Right lobe of liver (tissue), 6 donors: Measurements from ENCODE around the gene UBN2. TPM values are rescaled to one million over a fixed set of nuclear protein-coding genes. Genes with fewer than 3 reads are reported as not detected.
A peak's percentile ranks its signal among the peaks of the same experiment; 100 is the strongest.

Experiments used
- ATAC-seq, 4 donors: fragments of 200-7000 bp; cut with Tn5 transposase; one replicate each; pipeline ENCODE4 v1.9.1; 2020; ENCODE audit warnings: mild to moderate bottlenecking in 4 of 4, moderate library complexity in 4 of 4
- DNase-seq, 3 donors: peaks; one replicate each; pipeline ENCODE4 v3.0.0-alpha.2; 2020
- H3K27ac ChIP-seq, 3 donors: fragments of 200-600 bp; one replicate each; pipeline ENCODE4 v1.8.0; 2022
- H3K27me3 ChIP-seq, 2 donors: fragments of 200-600 bp; one replicate each; pipeline ENCODE4 v1.8.0; 2022
- H3K36me3 ChIP-seq, 4 donors: fragments of 200-600 bp; sonication (generic) in 1 of 4; one replicate each; pipeline versions ENCODE4 v1.5.1 to v1.8.0; 2017 to 2022; ENCODE audit warnings: control low read depth in 1 of 4
- H3K4me1 ChIP-seq, 4 donors: fragments of 200-600 bp; sonication (generic) in 1 of 4; one replicate each; pipeline versions ENCODE4 v1.5.1 to v1.8.0; 2017 to 2022; ENCODE audit warnings: control low read depth in 1 of 4
- H3K4me3 ChIP-seq, 3 donors: fragments of 200-600 bp; one replicate each; pipeline ENCODE4 v1.8.0; 2022
- H3K9me3 ChIP-seq, 4 donors: fragments of 200-600 bp; sonication (generic) in 1 of 4; one replicate each; pipeline versions ENCODE4 v1.5.1 to v1.8.0; 2017 to 2022; ENCODE audit warnings: control low read depth in 1 of 4
- CTCF ChIP-seq, 4 donors: fragments of 200-600 bp in 3 of 4; fragments of 450-650 bp in 1 of 4; IDR thresholded peaks; one replicate each; pipeline versions ENCODE4 v1.5.1 to v1.8.0; 2016 to 2022; ENCODE audit warnings: antibody characterized with exemption in 4 of 4, mild to moderate bottlenecking in 2 of 4
- POLR2A ChIP-seq: fragments of 450-650 bp; IDR thresholded peaks from one replicate; pipeline ENCODE4 v1.6.1; 2017; ENCODE audit warnings: antibody characterized with exemption, mild to moderate bottlenecking
- WGBS: methylation state at CpG from one replicate; pipeline ENCODE4 v1.1.6; 2018; ENCODE audit warnings: low coverage, low lambda C conversion rate; ENCODE audit not compliant: insufficient coverage; ENCODE audit errors: missing lambda C conversion rate; 5-methylcytosine and 5-hydroxymethylcytosine counted together
- intact Hi-C, 2 donors: fragments of 100-400 bp; cut with DNase I; formaldehyde crosslinking; loops; one replicate each; pipeline versions ENCODE4 v1.11.2 to v1.14.1; 2022
- total RNA-seq, 6 experiments: library from RNA; depleted of rRNA in 2 of 6; stranded (reverse); fragments of >200 nt in 2 of 6; fragmentation: NEBNext Ultra II Directional in 3 of 6; extraction: Animal tissue kit (Norgen Biotek cat#: 25700) in 3 of 6; gene quantifications; one replicate each; pipeline versions ENCODE4 v1.1.0 to v1.2.4, GENCODE V29; 2016 to 2023
- donor health status: DM: no; HTN: yes; CAD: no.
- donor health status: DM: no; HTN: no; CAD: no.
- donor health status: DM: no; HTN: no; CAD: no.
- donor health status: DM: no; HTN: yes; CAD: no.
- donor health status: DM: no; HTN: yes; CAD: no.

UBN2 gene
- total RNA-seq, 6 experiments from 2014 or later = 4.5 to 12.0 (median 8.1) TPM

- no peak overlapping the region for H3K27ac ChIP-seq
- peaks cover 0 to 11% (median under 1%) of the 10 kb centered on the region in 4 donors for H3K4me1 ChIP-seq
- H3K9me3 ChIP-seq = no peaks in the 10 kb centered on the region
- H3K36me3 ChIP-seq = no peaks in the 10 kb centered on the region
- intact Hi-C loops = no loop called here
- H3K27me3 ChIP-seq = no peaks in the 10 kb centered on the region
- WGBS = 85% methylated on average over 2 of the region's 2 CpGs
- no peak for TF ChIP-seq POLR2A
- TF ChIP-seq CTCF (IDR thresholded peaks at IDR 0.05) = no peak
- ATAC-seq = no peak
- no peak for DNase-seq
- H3K4me3 ChIP-seq = no peak overlapping the region
These were observed 62.5 kb downstream of the UBN2 start for GRCh38 chr7:139293534-139293933.

GRCh38 chr7:139294241-139294640, 63.2 kb downstream of the UBN2 start:
- Histone ChIP-seq H3K4me1 (peaks cover 0 to 18% (median 4%) of the 10 kb centered on the region in 4 donors), H3K27ac (no peak overlapping the region), H3K9me3 (no peaks in the 10 kb centered on the region), H3K27me3 (no peaks in the 10 kb centered on the region), H3K4me3 (no peak overlapping the region), H3K36me3 (no peaks in the 10 kb centered on the region)
- no peak for TF ChIP-seq CTCF (IDR thresholded peaks at IDR 0.05)
- no peak for TF ChIP-seq POLR2A
- intact Hi-C loops = no loop called here
- WGBS = 89% methylated on average over 4 of the region's 4 CpGs
- no peak for ATAC-seq
- DNase-seq = no peak

GRCh38 chr7:139294951-139295575, 64.0 kb downstream of the UBN2 start:
- Histone ChIP-seq H3K4me3 (no peak overlapping the region), H3K27ac (no peak overlapping the region), H3K9me3 (no peaks in the 10 kb centered on the region), H3K36me3 (no peaks in the 10 kb centered on the region), H3K27me3 (no peaks in the 10 kb centered on the region), H3K4me1 (peaks cover 0 to 24% (median 7%) of the 10 kb centered on the region in 4 donors)
- peak in 2 of 4 donors; percentile 18 to 30 for ATAC-seq
- WGBS = 85% methylated on average over 5 of the region's 6 CpGs
- TF ChIP-seq CTCF (IDR thresholded peaks at IDR 0.05) (no peak), POLR2A (no peak)
- DNase-seq = no peak
- intact Hi-C loops = no loop called here

GRCh38 chr7:139297795-139298194, 66.8 kb downstream of the UBN2 start:
- WGBS = 46% methylated on average over 6 of the region's 6 CpGs

More at GRCh38 chr7:139297795-139298194, 66.8 kb downstream of the UBN2 start:
- intact Hi-C loops = no loop called here
- Histone ChIP-seq H3K27ac (no peak overlapping the region), H3K4me1 (peaks cover 0 to 43% (median 8%) of the 10 kb centered on the region in 4 donors), H3K9me3 (no peaks in the 10 kb centered on the region), H3K36me3 (no peaks in the 10 kb centered on the region), H3K4me3 (no peak overlapping the region), H3K27me3 (no peaks in the 10 kb centered on the region)
- no peak for ATAC-seq
- DNase-seq = no peak
- TF ChIP-seq POLR2A = no peak
- TF ChIP-seq CTCF (IDR thresholded peaks at IDR 0.05) = no peak
